Dermis microvascular lymphatic vessel endothelial cell (primary cell): ENCODE data around the gene ABCA12. TPM values are rescaled to one million over a fixed set of nuclear protein-coding genes. Genes with fewer than 3 reads are reported as not detected.

ENCODE experiments used
- DNase-seq, 2 donors: peaks; one replicate each; pipeline versions ENCODE4 v3.0.0 to v3.0.0-alpha.2; 2010; ENCODE audit warnings: low read depth in 2 of 2
- total RNA-seq: library from RNA; depleted of rRNA; stranded (reverse); fragments of >200 nt; gene quantifications from 2 replicates; pipeline ENCODE4 v1.2.1, GENCODE V29; 2014

Gene ABCA12
- total RNA-seq, 1 donor from 2014 or later: not detected

GRCh38 chr2:215036314-215036713 is 102.1 kb downstream of the ABCA12 start:
- DNase-seq: no peak

- DNase-seq: no peak
Observed at GRCh38 chr2:215034154-215034553, 104.3 kb downstream of the ABCA12 start.

GRCh38 chr2:215032153-215032552 is 106.3 kb downstream of the ABCA12 start:
- DNase-seq: no peak

- DNase-seq: no peak
Observed at GRCh38 chr2:215031321-215031720, 107.1 kb downstream of the ABCA12 start.

- no peak for DNase-seq
Observed at GRCh38 chr2:215029936-215030335, 108.5 kb downstream of the ABCA12 start.

- no peak for DNase-seq
Observed at GRCh38 chr2:215028231-215028630, 110.2 kb downstream of the ABCA12 start.

GRCh38 chr2:215027779-215028178 is 110.6 kb downstream of the ABCA12 start:
- no peak for DNase-seq

- DNase-seq: no peak
Observed at GRCh38 chr2:215022910-215023309, 115.5 kb downstream of the ABCA12 start.

- no peak for DNase-seq
Observed at GRCh38 chr2:215022418-215022817, 116.0 kb downstream of the ABCA12 start.

GRCh38 chr2:215020283-215020682 is 118.1 kb downstream of the ABCA12 start:
- DNase-seq: no peak

- DNase-seq: no peak
Observed at GRCh38 chr2:215019521-215020145, 118.8 kb downstream of the ABCA12 start.

- no peak for DNase-seq
Observed at GRCh38 chr2:215019085-215019484, 119.3 kb downstream of the ABCA12 start.

GRCh38 chr2:215015421-215015820 is 123.0 kb downstream of the ABCA12 start:
- DNase-seq: no peak

GRCh38 chr2:215010390-215010789 is 128.0 kb downstream of the ABCA12 start:
- no peak for DNase-seq

GRCh38 chr2:215003001-215003400 is 135.4 kb downstream of the ABCA12 start:
- no peak for DNase-seq

- peak; percentile 9 to 52 for DNase-seq
Observed at GRCh38 chr2:215002500-215002899, 135.9 kb downstream of the ABCA12 start.

GRCh38 chr2:215000721-215001120 is 137.7 kb downstream of the ABCA12 start:
- DNase-seq: no peak

GRCh38 chr2:214995926-214996670 is 142.3 kb downstream of the ABCA12 start:
- DNase-seq: no peak

- DNase-seq: no peak
Observed at GRCh38 chr2:214995409-214995808, 143.0 kb downstream of the ABCA12 start.

GRCh38 chr2:214992911-214993310 is 145.5 kb downstream of the ABCA12 start:
- no peak for DNase-seq

- no peak for DNase-seq
Observed at GRCh38 chr2:214989187-214989586, 149.2 kb downstream of the ABCA12 start.

GRCh38 chr2:214987261-214987660 is 151.2 kb downstream of the ABCA12 start:
- DNase-seq: no peak

GRCh38 chr2:214985619-214986018 is 152.8 kb downstream of the ABCA12 start:
- no peak for DNase-seq
